ENCODE results near the gene OR10P1.
A peak's percentile ranks its signal among the peaks of the same experiment; 100 is the strongest.
"Not testable (repeated sequence)": the region's sequence is repeated elsewhere in the genome, so short reads cannot be mapped to it uniquely, and the experiment has no call there.

Gene OR10P1

GRCh38 chr12:55636853-55637252, at the start of gene OR10P1:
TSS of gene OR10P1 (plus strand) at chr12:55636892. CDS start at chr12:55636892, 0 bp downstream.
- Mint-ChIP-seq H3K9me3 (no peaks in the 10 kb centered on the region), H3K36me3 (ENCODE audit: low read depth) (no peaks in the 10 kb centered on the region), H3K4me1 (ENCODE audit: low read depth) (peaks cover 4% of the 10 kb centered on the region), H3K27me3 (ENCODE audit: low read depth) (no peaks in the 10 kb centered on the region), H3K4me3 (peak within 1 kb of the TSS; percentile 77), H3K27ac (peak within 1 kb of the TSS; percentile 85)
- no peak for DNase-seq (ENCODE audit: low spot score)

GRCh38 chr12:55590152-55590551, 46.5 kb upstream of the OR10P1 start:
- not testable (repeated sequence) for H3K9me3 Mint-ChIP-seq; H3K4me1 Mint-ChIP-seq (ENCODE audit: low read depth); H3K27ac Mint-ChIP-seq; H3K4me3 Mint-ChIP-seq; DNase-seq (ENCODE audit: low spot score); H3K27me3 Mint-ChIP-seq (ENCODE audit: low read depth); H3K36me3 Mint-ChIP-seq (ENCODE audit: low read depth)

GRCh38 chr12:55607821-55608594, 28.7 kb upstream of the OR10P1 start:
- Mint-ChIP-seq H3K9me3 (no peaks in the 10 kb centered on the region), H3K4me3 (no peak overlapping the region), H3K27ac (no peak overlapping the region), H3K36me3 (ENCODE audit: low read depth) (no peaks in the 10 kb centered on the region), H3K4me1 (ENCODE audit: low read depth) (peaks cover 8% of the 10 kb centered on the region), H3K27me3 (ENCODE audit: low read depth) (peaks cover 12% of the 10 kb centered on the region)
- DNase-seq (ENCODE audit: low spot score) = no peak

GRCh38 chr12:55610598-55610997, 26.1 kb upstream of the OR10P1 start:
- DNase-seq (ENCODE audit: low spot score) = no peak
- H3K36me3 Mint-ChIP-seq (ENCODE audit: low read depth) = no peaks in the 10 kb centered on the region
- H3K4me1 Mint-ChIP-seq (ENCODE audit: low read depth) = peaks cover 8% of the 10 kb centered on the region
- H3K27me3 Mint-ChIP-seq (ENCODE audit: low read depth) = peaks cover 8% of the 10 kb centered on the region
- H3K4me3 Mint-ChIP-seq = no peak overlapping the region
- H3K9me3 Mint-ChIP-seq = peaks cover 9% of the 10 kb centered on the region
- no peak overlapping the region for H3K27ac Mint-ChIP-seq

- Mint-ChIP-seq H3K9me3 (peaks cover 25% of the 10 kb centered on the region), H3K27me3 (ENCODE audit: low read depth) (peaks cover 2% of the 10 kb centered on the region), H3K4me3 (no peak overlapping the region), H3K36me3 (ENCODE audit: low read depth) (peaks cover 5% of the 10 kb centered on the region), H3K27ac (no peak overlapping the region), H3K4me1 (ENCODE audit: low read depth) (peaks cover 8% of the 10 kb centered on the region)
- no peak for DNase-seq (ENCODE audit: low spot score)
These were observed 24.0 kb upstream of the OR10P1 start for GRCh38 chr12:55612646-55613045.

- Mint-ChIP-seq H3K4me3 (no peak overlapping the region), H3K27me3 (ENCODE audit: low read depth) (peaks cover 2% of the 10 kb centered on the region)
These were observed 21.9 kb upstream of the OR10P1 start for GRCh38 chr12:55614764-55615163.

GRCh38 chr12:55619354-55620138, 17.1 kb upstream of the OR10P1 start:
- peak; percentile 47 for DNase-seq (ENCODE audit: low spot score)
- peaks cover 25% of the 10 kb centered on the region for H3K9me3 Mint-ChIP-seq
- no peak overlapping the region for H3K27ac Mint-ChIP-seq
- H3K36me3 Mint-ChIP-seq (ENCODE audit: low read depth) = peaks cover 5% of the 10 kb centered on the region
- peaks cover 9% of the 10 kb centered on the region for H3K27me3 Mint-ChIP-seq (ENCODE audit: low read depth)
- peaks cover 3% of the 10 kb centered on the region for H3K4me1 Mint-ChIP-seq (ENCODE audit: low read depth)
- H3K4me3 Mint-ChIP-seq = no peak overlapping the region

More at GRCh38 chr12:55614764-55615163, 21.9 kb upstream of the OR10P1 start:
- Mint-ChIP-seq H3K36me3 (ENCODE audit: low read depth) (peaks cover 5% of the 10 kb centered on the region), H3K4me1 (ENCODE audit: low read depth) (peaks cover 9% of the 10 kb centered on the region), H3K9me3 (peaks cover 25% of the 10 kb centered on the region), H3K27ac (no peak overlapping the region)
- DNase-seq (ENCODE audit: low spot score) = no peak

- H3K9me3 Mint-ChIP-seq = no peaks in the 10 kb centered on the region
- no peaks in the 10 kb centered on the region for H3K36me3 Mint-ChIP-seq (ENCODE audit: low read depth)
These were observed 12.6 kb upstream of the OR10P1 start for GRCh38 chr12:55624056-55624455.

GRCh38 chr12:55626154-55626553, 10.5 kb upstream of the OR10P1 start:
- peaks cover 10% of the 10 kb centered on the region for H3K4me1 Mint-ChIP-seq (ENCODE audit: low read depth)
- no peak overlapping the region for H3K4me3 Mint-ChIP-seq
- no peak overlapping the region for H3K27ac Mint-ChIP-seq
- no peak for DNase-seq (ENCODE audit: low spot score)
- H3K36me3 Mint-ChIP-seq (ENCODE audit: low read depth) = no peaks in the 10 kb centered on the region
- H3K27me3 Mint-ChIP-seq (ENCODE audit: low read depth) = peaks cover 4% of the 10 kb centered on the region
- H3K9me3 Mint-ChIP-seq = no peaks in the 10 kb centered on the region

More at GRCh38 chr12:55624056-55624455, 12.6 kb upstream of the OR10P1 start:
- peaks cover 9% of the 10 kb centered on the region for H3K27me3 Mint-ChIP-seq (ENCODE audit: low read depth)
- DNase-seq (ENCODE audit: low spot score) = peak; percentile 23
- no peak overlapping the region for H3K27ac Mint-ChIP-seq
- H3K4me1 Mint-ChIP-seq (ENCODE audit: low read depth) = peaks cover 5% of the 10 kb centered on the region
- H3K4me3 Mint-ChIP-seq = no peak overlapping the region

GRCh38 chr12:55629058-55629841, 7.4 kb upstream of the OR10P1 start:
- Mint-ChIP-seq H3K4me3 (peak overlapping the region; percentile 22), H3K9me3 (no peaks in the 10 kb centered on the region), H3K27me3 (ENCODE audit: low read depth) (no peaks in the 10 kb centered on the region), H3K36me3 (ENCODE audit: low read depth) (no peaks in the 10 kb centered on the region), H3K4me1 (ENCODE audit: low read depth) (peaks cover 10% of the 10 kb centered on the region), H3K27ac (peak overlapping the region; percentile 13)
- peak; percentile 39 for DNase-seq (ENCODE audit: low spot score)

GRCh38 chr12:55631056-55631455, 5.6 kb upstream of the OR10P1 start:
- Mint-ChIP-seq H3K27me3 (ENCODE audit: low read depth) (no peaks in the 10 kb centered on the region), H3K4me3 (no peak overlapping the region), H3K27ac (no peak overlapping the region), H3K9me3 (no peaks in the 10 kb centered on the region), H3K4me1 (ENCODE audit: low read depth) (peaks cover 10% of the 10 kb centered on the region), H3K36me3 (ENCODE audit: low read depth) (no peaks in the 10 kb centered on the region)
- no peak for DNase-seq (ENCODE audit: low spot score)

- Mint-ChIP-seq H3K4me3 (no peak overlapping the region), H3K9me3 (no peaks in the 10 kb centered on the region), H3K27me3 (ENCODE audit: low read depth) (no peaks in the 10 kb centered on the region), H3K36me3 (ENCODE audit: low read depth) (no peaks in the 10 kb centered on the region), H3K27ac (no peak overlapping the region), H3K4me1 (ENCODE audit: low read depth) (peaks cover 10% of the 10 kb centered on the region)
- DNase-seq (ENCODE audit: low spot score) = no peak
These were observed 5.0 kb upstream of the OR10P1 start for GRCh38 chr12:55631733-55632132.

- no peaks in the 10 kb centered on the region for H3K27me3 Mint-ChIP-seq (ENCODE audit: low read depth)
- DNase-seq (ENCODE audit: low spot score) = no peak
- no peaks in the 10 kb centered on the region for H3K36me3 Mint-ChIP-seq (ENCODE audit: low read depth)
These were observed 3.5 kb upstream of the OR10P1 start for GRCh38 chr12:55633151-55633550.

More at GRCh38 chr12:55633151-55633550, 3.5 kb upstream of the OR10P1 start:
- peaks cover 14% of the 10 kb centered on the region for H3K4me1 Mint-ChIP-seq (ENCODE audit: low read depth)
- H3K4me3 Mint-ChIP-seq = no peak overlapping the region
- no peak overlapping the region for H3K27ac Mint-ChIP-seq
- no peaks in the 10 kb centered on the region for H3K9me3 Mint-ChIP-seq
